AG09309 (cell line): ENCODE data around the gene LAMA4.

ENCODE experiments used
- DNase-seq: peaks from one replicate; pipeline ENCODE4 v3.0.0-alpha.2; 2010; ENCODE audit warnings: low read depth
- H3K4me3 ChIP-seq: 2 replicates; pipeline ENCODE4 v1.5.1; 2011; ENCODE audit warnings: mild to moderate bottlenecking, low read depth, low read length, moderate library complexity; ENCODE audit not compliant: control insufficient read depth
- CTCF ChIP-seq: IDR thresholded peaks from 2 replicates; pipeline ENCODE4 v1.5.1; 2011; ENCODE audit warnings: mild to moderate bottlenecking, low read depth, low read length, inconsistent platforms; ENCODE audit not compliant: insufficient read depth, control insufficient read depth; ENCODE audit errors: missing control alignments

The LAMA4 gene

GRCh38 chr6:112193117-112193516, 61.2 kb downstream of the LAMA4 start:
- no peak for TF ChIP-seq CTCF
- no peak overlapping the region for H3K4me3 ChIP-seq
- no peak for DNase-seq

- H3K4me3 ChIP-seq: no peak overlapping the region
- TF ChIP-seq CTCF: no peak
- DNase-seq: no peak
These were observed 62.8 kb downstream of the LAMA4 start for GRCh38 chr6:112191509-112192020.

- DNase-seq: no peak
- no peak for TF ChIP-seq CTCF
- no peak overlapping the region for H3K4me3 ChIP-seq
These were observed 64.2 kb downstream of the LAMA4 start for GRCh38 chr6:112190164-112190563.

- H3K4me3 ChIP-seq: no peak overlapping the region
- no peak for DNase-seq
- TF ChIP-seq CTCF: no peak
These were observed 64.9 kb downstream of the LAMA4 start for GRCh38 chr6:112189494-112189893.

DNA sequence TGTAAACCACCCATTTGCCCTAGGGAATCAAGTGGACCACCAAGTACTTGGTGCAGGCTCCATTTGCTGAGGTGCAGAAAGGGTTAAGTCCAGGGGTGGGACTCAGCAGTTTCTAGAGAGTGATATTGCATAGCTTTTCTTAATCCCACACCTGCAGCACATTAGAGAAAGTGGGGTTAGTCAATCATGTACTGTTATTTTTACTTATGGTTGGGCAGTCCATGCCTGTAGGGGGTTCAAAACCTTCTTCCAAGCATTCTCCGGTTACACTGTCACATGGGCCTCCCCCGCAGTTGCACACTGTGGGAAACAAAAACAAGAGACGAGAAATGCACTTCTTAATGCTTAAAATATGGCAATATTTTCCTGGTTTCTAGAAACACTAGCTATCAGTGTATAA, 65.5 kb downstream of the LAMA4 start:
- peak; percentile 43 for DNase-seq
- TF ChIP-seq CTCF: no peak
- H3K4me3 ChIP-seq: no peak overlapping the region

DNA sequence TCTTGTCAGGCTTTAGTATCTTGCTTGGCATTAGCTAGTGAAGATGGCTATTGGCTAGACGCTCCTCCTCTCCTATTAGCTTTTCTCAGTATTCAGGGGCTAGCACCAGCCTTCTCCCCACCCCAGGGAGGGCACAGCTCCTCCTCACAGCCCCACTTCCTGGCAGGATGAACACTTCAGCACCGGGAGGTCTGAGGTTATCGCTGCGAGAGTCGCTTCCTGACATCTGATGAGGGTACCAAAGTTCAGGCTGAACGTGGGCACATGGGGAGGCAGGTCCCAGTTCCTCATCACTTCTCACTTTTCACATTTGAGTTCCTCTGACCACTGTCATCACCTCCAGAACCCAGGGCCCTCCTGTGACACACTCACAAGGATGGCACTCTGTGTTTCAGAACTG, 66.6 kb downstream of the LAMA4 start:
- TF ChIP-seq CTCF: no peak

DNA sequence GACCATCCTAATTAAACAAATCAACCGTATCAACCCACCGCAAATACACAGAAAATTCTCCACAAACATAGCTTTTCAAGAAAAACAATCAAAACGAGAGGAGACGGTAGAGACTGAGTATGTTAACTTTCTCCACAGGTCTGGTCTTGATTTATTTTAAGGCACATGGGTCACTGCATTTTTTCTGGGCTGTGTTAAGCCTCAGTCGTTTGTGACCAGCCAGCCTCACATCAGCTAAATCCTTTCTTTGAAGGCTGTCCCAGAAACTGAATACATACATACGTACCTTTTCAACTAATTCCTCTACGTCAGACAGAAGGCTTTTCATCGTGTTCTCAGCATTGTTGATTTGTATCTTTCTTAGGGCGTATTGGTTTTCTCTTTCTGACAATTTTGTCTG, 69.4 kb downstream of the LAMA4 start:
- no peak overlapping the region for H3K4me3 ChIP-seq
- TF ChIP-seq CTCF: no peak

More for the DNA sequence above, 66.6 kb downstream of the LAMA4 start:
- no peak overlapping the region for H3K4me3 ChIP-seq
- no peak for DNase-seq

More for the DNA sequence above, 69.4 kb downstream of the LAMA4 start:
- DNase-seq: no peak
